Measurements from ENCODE around the gene PHLDB3.
"Not testable (repeated sequence)": the region's sequence is repeated elsewhere in the genome, so short reads cannot be mapped to it uniquely, and the experiment has no call there.

PHLDB3 gene

DNA sequence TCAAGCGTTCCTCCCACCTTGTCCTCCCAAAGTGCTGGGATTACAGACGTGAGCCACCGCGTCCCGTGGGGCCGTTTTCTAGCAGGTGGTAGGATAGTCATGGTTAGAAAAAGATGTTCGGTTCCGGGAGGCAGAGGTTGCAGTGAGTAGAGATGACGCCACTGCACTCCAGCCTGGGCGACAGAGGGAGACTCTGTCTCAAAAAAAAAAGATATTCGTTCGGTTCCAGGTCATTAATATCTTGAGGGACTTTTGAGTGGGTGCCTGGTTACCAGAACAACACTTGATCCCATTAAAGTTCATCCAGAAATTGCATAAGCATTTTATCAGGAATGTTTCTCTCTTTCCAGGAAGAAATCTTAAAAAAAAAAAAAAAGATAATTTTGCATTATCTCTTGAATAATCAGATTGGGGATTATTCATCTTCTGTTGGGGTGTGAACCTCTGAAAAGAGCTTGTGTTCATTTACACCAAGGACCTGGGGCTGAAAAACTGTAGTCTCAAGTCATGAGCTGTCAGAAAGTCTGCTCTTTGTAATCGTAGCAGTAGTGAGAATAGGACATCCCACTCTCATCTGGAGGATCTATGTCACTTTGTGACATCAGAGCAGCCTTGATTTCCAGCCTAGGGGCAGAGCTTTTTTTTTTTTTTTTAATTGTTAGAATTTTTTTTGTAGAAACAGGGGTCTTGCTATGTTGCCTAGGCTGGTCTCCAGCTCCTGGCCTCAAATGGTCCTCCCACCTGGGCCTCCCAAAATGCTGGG, 23.5 kb upstream of the PHLDB3 start:
- no peak for DNase-seq (ENCODE audit: low read depth, low spot score)

- no peak for DNase-seq (ENCODE audit: low read depth, low spot score)
Measured at GRCh38 chr19:43526884-43527859, 22.6 kb upstream of the PHLDB3 start, which contains the start of gene ETHE1. Gene ETHE1, minus strand, starts transcription at chr19:43527201. Its CDS starts 24 bp downstream, at chr19:43527177.

- DNase-seq (ENCODE audit: low read depth, low spot score), result no peak
Measured at GRCh38 chr19:43525836-43526771, 21.6 kb upstream of the PHLDB3 start.

DNA sequence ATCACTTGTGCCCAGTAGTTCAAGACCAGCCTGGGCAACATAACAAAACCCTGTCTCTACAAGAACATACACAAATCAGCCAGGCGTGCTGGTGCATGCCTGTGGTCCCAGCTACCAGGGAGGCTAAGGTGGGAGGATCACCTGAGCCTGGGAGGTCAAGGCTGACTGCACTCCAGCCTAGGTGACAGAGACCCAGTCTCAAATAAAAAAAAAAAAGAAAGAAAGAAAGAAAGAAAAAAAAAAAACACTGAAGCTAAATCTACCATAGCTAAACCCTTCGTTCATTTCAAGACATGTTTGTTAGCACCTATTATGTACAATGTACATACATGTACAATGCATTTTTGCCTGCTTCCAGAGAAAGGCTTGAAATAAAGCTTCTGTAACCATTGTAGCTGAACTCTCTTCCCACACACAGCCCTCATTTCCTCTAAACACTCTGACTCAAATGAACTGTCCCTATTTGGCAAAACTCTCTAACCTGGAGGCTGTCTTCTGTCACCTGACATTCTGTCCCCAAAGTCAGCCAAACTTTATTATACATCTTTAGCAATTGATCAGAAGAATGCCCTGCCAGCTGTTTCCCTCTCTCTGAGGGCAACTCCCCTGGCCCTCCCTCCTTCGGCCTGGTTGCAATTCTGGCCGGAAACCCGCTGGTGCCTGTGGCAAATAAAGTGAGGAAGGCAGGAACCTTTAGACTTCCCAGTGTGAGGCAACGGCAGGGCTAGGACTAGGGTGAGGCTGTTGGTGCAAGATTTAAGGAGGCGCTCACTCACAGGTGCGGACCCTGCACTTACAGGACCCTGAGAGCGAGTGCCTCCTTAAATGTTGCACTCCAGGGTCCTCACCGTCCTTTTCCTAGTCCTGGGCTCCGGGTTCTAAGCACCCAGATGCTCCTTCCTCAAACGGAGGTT, 20.6 kb upstream of the PHLDB3 start:
- no peak for DNase-seq (ENCODE audit: low read depth, low spot score)

GRCh38 chr19:43523696-43524095, 19.1 kb upstream of the PHLDB3 start:
- not testable (repeated sequence) for DNase-seq (ENCODE audit: low read depth, low spot score)

- DNase-seq (ENCODE audit: low read depth, low spot score), result no peak
Measured at GRCh38 chr19:43522929-43523328, 18.4 kb upstream of the PHLDB3 start.

DNA sequence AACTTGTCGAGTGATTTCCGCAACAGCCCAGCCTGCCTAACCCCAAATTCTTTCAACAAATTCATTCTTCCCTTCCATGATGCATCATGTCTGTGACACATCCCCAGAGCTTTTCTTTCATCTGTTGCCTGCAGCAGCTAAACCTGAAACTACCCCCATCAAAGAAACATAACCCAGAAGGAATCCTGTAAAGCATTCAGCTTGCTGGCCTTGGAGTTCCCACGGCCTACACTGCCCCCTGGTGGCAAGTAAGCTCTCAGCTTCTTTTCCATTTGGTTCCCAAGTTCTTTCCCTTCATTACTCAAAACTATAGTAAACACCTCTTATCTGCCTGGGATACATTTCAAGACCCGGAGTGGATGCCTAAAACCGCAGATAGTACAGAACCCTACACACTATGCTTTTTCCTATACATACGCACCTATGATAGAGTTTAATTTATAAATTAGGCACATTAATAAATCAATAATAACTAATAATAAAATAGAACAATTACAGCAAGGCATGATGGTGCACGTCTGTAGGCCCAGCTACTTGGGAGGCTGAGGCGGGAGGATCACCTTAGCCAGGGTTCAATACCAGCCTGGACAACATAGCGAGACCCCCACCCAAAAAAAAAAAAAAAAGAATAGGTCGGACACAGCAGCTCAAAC, 15.0 kb upstream of the PHLDB3 start:
- DNase-seq (ENCODE audit: low read depth, low spot score), result no peak

DNA sequence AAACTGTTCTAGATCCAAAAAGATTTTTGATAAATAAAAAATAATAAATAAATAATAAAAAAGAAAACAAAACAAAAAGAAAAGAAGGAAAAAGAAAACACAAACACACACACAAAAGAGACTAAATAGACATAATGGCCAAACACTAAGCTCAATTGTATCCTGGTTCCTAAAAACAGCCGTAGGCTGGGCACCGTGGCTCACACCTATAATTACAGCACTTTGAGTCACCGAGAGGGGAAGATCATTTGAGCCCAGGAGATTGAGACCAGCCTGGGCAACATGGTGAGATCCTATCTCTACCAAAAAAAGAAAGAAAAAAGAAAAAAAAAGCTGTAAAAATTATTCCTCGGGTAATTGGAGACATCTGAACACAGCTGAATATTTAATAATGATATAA, 13.5 kb upstream of the PHLDB3 start:
- no peak for DNase-seq (ENCODE audit: low read depth, low spot score)

DNA sequence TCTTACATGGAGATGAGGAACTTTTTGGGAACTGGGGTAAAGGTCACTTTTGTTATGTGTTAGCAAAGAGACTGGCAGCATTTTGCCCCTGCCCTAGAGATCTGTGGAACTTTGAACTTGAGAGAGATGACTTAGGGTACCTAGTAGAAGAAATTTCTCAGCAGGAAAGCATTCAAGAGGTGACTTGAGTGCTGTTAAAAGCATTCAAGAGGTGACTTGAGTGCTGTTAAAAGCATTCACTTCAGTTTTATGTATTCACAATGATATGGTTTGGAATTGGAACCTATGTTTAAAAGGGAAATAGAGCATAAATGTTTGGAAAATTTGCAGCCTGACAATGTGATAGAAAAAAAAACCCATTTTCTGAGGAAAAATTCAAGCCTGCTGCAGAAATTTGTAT, 7.9 kb upstream of the PHLDB3 start:
- DNase-seq (ENCODE audit: low read depth, low spot score), result not testable (repeated sequence)

- DNase-seq (ENCODE audit: low read depth, low spot score), result no peak
Measured at GRCh38 chr19:43511324-43511723, 6.8 kb upstream of the PHLDB3 start.

- no peak for DNase-seq (ENCODE audit: low read depth, low spot score)
Measured at GRCh38 chr19:43510713-43511112, 6.2 kb upstream of the PHLDB3 start.

GRCh38 chr19:43507880-43508279, 3.3 kb upstream of the PHLDB3 start:
- no peak for DNase-seq (ENCODE audit: low read depth, low spot score)

DNA sequence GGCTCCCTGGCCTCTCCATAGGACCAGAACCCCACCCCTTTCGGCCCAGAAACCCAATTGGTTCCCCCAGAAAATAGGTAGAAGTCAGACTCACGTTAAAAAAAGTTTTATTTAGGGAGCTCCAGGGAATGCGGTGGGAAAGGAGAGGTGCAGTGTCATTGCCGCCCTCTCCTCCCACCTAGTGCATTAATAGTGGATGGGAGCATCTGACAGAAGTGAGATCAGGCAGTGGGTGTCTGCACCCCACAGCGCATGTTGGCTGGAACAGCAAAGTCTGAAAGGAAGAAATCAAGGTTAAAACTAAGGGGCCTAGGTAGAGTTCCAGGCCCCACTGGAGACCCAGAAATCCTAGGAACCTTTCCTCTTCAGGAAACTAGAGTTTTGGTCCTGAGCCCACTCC, 2.1 kb upstream of the PHLDB3 start:
- no peak for DNase-seq (ENCODE audit: low read depth, low spot score)

- no peak for DNase-seq (ENCODE audit: low read depth, low spot score)
Measured at GRCh38 chr19:43505941-43506340, 1.4 kb upstream of the PHLDB3 start.

DNA sequence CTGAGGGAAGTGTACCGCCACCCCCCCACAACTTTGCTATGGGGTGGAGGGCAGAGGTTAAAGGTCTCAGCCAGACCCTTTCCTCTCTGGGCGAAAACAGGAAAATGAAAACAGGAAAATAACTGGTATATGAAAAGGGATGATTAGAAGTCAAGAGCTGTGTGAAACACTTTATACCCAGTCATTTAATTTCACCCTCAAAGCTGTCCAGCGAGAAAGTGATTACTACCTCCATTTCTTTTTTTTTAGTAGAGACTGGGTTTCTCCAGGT, 575 bp upstream of the PHLDB3 start:
- DNase-seq (ENCODE audit: low read depth, low spot score), result no peak

- peak; percentile 69 for DNase-seq (ENCODE audit: low read depth, low spot score)
Measured at GRCh38 chr19:43503501-43504425, 783 bp downstream of the PHLDB3 start.

DNA sequence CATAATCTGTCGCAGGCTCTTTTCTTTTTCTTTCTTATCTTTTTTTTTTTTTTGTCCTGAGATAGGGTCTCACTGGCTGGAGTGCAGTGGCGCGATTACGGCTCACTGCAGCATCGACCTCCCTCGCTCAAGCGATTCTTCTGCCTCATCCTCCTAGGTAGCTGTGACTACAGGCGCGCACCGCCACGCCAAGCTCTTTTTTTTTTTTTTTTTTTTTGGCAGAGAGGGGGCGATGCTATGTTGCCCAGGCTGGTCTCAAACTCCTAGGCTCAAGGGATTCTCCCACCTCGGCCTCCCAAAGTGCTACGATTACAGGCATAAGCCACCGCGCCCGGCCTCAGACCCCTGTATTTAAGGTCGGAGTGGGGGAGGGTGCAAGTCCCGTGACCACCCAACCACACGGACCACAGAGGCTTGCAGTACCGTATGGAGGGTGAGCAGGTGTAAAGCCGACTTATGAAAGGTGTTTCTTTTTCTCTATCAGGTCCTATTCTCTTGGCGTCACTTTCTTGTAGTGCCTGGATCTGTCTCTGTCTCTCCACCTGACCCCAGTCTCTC, 2.0 kb downstream of the PHLDB3 start:
- DNase-seq (ENCODE audit: low read depth, low spot score), result no peak

GRCh38 chr19:43501661-43502418, 2.7 kb downstream of the PHLDB3 start:
- no peak for DNase-seq (ENCODE audit: low read depth, low spot score)

Data from iPS DF 19.7 (cell line).